Hematopoietic multipotent progenitor cell treated with erythropoietin and hydrocortisone succinate and interleukin-3 and kit ligand, for 6 days (in vitro differentiated cells): ENCODE results near the gene PARP8.
"Not testable (repeated sequence)": the region's sequence is repeated elsewhere in the genome, so short reads cannot be mapped to it uniquely, and the experiment has no call there.

Experiments
- DNase-seq: peaks from one replicate; pipeline ENCODE4 v3.0.0-alpha.2; 2015

PARP8 gene

DNA sequence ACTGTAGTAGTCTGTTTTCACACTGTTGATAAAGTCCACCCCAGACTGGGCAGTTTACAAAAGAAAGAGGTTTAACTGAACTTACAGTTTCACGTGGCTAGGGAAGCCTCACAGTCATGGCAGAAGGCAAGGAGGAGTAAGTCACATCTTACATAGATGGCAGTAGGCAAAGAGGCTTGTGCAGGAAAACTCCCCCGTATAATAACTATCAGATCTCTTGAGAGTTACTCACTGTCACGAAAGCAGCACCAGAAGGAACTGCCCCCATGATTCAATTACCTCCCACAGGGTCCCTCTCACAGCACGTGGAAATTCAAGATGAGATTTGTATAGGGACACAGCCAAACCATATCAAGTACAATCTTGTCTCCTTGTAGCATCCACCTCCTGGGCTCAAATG, 21.1 kb downstream of the PARP8 start:
- DNase-seq: no peak

DNA sequence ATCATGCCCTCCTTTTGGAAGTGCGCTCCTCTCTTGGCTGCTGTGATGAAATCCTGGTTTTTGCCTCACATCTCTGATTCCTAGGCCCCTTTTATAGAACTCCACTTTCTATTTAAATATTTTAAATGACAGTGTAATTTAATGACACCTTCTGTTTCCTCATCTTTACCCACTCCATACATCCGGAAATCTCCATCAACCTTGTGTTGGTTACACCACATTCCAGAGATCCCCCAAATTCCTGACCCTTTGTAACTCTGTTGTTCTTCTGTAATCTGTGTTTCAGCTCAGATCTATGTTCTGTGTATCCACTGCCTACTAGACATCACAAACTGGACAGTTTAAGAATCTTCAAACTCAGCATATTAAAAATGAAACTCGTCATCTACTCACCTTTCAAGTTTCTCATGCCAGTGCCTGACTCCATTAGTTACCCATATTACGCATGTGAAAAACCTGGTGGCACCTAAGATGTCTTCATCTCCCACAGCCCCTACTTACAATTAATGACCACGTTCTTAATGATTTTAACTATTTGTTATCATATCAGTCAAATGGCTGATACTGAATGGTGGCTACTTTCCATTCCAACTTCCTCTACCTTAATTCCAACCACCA, 25.1 kb downstream of the PARP8 start:
- DNase-seq: no peak

DNA sequence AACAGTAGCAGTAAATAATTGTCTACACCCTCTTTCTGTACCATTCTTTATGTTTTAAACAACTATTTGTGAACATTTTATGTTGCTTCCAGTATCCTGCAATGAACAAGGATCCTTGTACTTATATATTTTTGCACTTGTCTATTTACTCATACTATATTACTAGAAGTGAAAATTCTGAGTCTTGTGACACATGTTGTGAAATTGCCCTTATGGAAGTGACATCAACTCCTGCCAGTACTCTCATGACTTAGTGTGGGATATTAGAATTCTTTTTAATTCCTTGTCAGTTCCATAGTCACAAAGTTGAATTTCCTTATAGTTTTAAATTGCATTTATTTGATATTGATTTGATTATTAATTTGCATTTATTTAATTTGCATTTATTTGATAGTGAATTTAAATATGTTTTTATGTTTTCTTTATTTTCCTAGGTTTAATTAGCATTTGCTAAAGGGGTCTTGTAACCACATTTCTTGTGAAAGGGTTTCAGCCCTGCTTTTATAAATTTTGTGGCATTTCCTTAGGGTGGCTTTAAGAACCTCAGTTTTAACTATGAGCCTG, 27.7 kb downstream of the PARP8 start:
- peak; percentile 37 for DNase-seq

- not testable (repeated sequence) for DNase-seq
Observed at GRCh38 chr5:50694626-50695025, 28.2 kb downstream of the PARP8 start.

GRCh38 chr5:50697739-50698138, 31.3 kb downstream of the PARP8 start:
- DNase-seq: no peak

DNA sequence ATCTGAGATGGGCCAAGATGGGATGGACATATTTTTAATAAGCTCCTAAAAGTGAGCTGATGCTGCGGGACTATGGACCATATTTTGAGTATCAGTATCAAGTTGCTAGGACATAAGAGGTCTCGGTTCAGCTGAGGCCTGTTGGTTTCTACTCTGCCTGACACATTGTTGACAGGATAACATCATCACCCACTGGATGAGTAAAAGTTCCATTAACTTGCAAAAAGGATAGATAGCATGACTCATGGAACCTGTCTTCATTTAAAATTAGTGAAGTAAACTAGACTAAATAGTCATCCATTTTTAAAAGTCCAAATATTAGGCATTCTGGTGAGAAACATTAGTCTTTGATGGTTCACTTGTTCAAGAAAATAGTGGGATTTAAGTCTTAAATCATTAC, 33.3 kb downstream of the PARP8 start:
- no peak for DNase-seq

DNA sequence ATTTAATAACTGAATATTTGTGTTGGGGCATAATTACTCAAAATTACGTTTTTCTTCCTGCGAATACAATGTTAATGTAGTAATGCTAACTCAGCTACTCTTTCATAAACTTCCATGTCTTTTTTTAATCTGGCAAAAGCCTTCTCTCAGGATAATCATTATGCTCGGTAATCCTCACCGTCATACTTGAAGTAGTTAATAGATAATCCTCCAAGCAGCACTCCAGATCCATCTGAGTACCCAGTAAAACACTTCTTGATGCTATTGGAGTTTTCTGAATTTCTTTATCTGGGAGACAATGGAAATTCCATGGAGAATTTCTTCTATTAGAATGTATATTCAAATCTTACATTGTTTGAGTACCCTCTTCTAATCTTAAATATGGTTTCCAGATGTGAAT, 34.3 kb downstream of the PARP8 start:
- DNase-seq: no peak

GRCh38 chr5:50702615-50703366, 36.4 kb downstream of the PARP8 start:
- DNase-seq: peak; percentile 19

- DNase-seq: no peak
Observed at GRCh38 chr5:50703367-50703666, 36.9 kb downstream of the PARP8 start.

- no peak for DNase-seq
Observed at GRCh38 chr5:50704730-50705129, 38.3 kb downstream of the PARP8 start.

DNA sequence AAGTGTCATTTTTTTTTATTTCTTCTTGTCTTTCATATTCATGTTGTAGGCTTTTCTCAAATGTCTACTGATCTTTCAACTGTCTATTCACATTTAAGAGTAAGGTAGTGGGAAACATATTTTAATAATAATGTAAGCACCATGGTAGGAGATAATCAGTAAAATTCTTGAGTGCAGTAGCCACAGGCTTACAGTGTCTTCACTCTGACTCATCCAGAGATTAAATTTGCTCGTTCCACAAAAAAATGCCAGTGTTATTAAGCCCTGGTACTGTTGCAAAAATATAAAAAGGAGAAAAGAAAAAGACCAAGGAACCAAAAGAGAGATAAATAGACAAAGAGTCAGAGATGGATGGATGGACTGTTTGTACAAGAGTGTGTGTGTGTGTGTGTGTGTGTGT, 43.0 kb downstream of the PARP8 start:
- peak; percentile 13 for DNase-seq

- DNase-seq: peak; percentile 5
Observed at GRCh38 chr5:50710838-50711237, 44.4 kb downstream of the PARP8 start.

DNA sequence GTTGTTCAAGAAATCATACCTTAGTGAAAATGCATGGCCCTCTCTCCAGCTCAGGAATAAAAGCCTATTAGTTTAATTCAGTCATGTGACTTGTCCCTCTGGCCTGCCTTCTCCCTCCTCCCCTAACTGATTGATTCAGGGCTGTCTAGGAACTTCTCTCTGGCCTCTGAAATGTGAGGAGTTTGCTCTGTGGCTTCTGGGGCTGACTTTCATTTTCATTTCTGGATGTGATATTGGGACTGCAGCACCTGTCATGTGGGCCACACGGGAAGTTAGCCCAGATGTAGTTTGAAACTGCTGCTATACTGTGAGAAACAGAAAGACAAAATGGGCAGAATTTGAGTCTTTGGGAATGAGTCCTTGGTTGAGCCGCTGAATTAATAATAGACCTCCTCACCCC, 44.8 kb downstream of the PARP8 start:
- DNase-seq: peak; percentile 64

- DNase-seq: peak; percentile 7
Observed at GRCh38 chr5:50712479-50712878, 46.0 kb downstream of the PARP8 start.

DNA sequence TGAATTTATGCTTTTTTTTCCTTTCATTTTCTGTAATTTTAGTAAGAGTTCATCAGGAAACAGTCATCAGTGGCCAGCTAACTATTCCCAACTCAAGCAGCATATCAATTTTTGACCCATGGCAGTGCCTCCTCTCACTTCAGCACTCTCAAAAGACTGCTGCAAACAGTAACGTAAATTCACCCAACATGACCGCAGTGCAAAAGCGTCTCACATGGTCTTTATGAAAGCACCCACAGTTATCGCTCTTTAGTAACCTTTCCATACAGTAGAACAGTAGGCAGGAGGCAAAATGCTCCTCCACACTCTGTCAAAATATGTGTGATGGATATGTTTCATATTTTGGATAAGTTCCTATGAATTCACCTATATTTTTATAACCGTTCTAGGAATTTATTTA, 48.6 kb downstream of the PARP8 start:
- no peak for DNase-seq

GRCh38 chr5:50716134-50716533, 49.7 kb downstream of the PARP8 start:
- DNase-seq: no peak

- DNase-seq: peak; percentile 5
Observed at GRCh38 chr5:50717651-50718050, 51.2 kb downstream of the PARP8 start.

GRCh38 chr5:50720061-50720710, 53.7 kb downstream of the PARP8 start:
- DNase-seq: no peak

GRCh38 chr5:50722223-50722622, 55.8 kb downstream of the PARP8 start:
- DNase-seq: no peak

GRCh38 chr5:50724262-50724661, 57.8 kb downstream of the PARP8 start:
- DNase-seq: no peak

GRCh38 chr5:50725800-50726474, 59.5 kb downstream of the PARP8 start:
- no peak for DNase-seq

GRCh38 chr5:50726475-50727148, 60.2 kb downstream of the PARP8 start:
- no peak for DNase-seq

GRCh38 chr5:50727149-50727496, 60.7 kb downstream of the PARP8 start:
- no peak for DNase-seq
